Colonic mucosa (tissue), 4 donors: Measurements from ENCODE around the gene TTC7B. TPM values are rescaled to one million over a fixed set of nuclear protein-coding genes. Genes with fewer than 3 reads are reported as not detected.

ENCODE experiments used
- DNase-seq: peaks from one replicate; pipeline ENCODE4 v3.0.0-alpha.2; 2020
- H3K27ac ChIP-seq: fragments of 200-600 bp; one replicate; pipeline ENCODE4 v1.8.0; 2021
- H3K27me3 ChIP-seq: fragments of 200-600 bp; one replicate; pipeline ENCODE4 v1.8.0; 2021
- H3K36me3 ChIP-seq: fragments of 200-600 bp; one replicate; pipeline ENCODE4 v1.8.0; 2021
- H3K4me1 ChIP-seq: fragments of 200-600 bp; one replicate; pipeline ENCODE4 v1.8.0; 2021; ENCODE audit warnings: mild to moderate bottlenecking
- H3K4me3 ChIP-seq: fragments of 200-600 bp; one replicate; pipeline ENCODE4 v1.8.0; 2021
- H3K9ac ChIP-seq, 2 donors: one replicate each; pipeline ENCODE4 v1.7.0; 2013; ENCODE audit warnings: control low read depth in 2 of 2, low read depth in 2 of 2, low read length in 2 of 2
- H3K9me3 ChIP-seq: fragments of 200-600 bp; one replicate; pipeline ENCODE4 v1.8.0; 2021
- CTCF ChIP-seq: fragments of 200-600 bp; IDR thresholded peaks from one replicate; pipeline ENCODE4 v1.8.0; 2022; ENCODE audit warnings: antibody characterized with exemption, mild to moderate bottlenecking
- intact Hi-C: fragments of 100-400 bp; cut with DNase I; formaldehyde crosslinking; loops from one replicate; pipeline ENCODE4 v1.14.1; 2022
- total RNA-seq, 2 donors: library from RNA; stranded (reverse); fragmentation: NEBNext Ultra II Directional in 1 of 2; extraction: Animal tissue kit (Norgen Biotek cat#: 25700) in 1 of 2; gene quantifications; one replicate each; pipeline ENCODE4 v1.2.1, GENCODE V29; 2021
- donor health status: healthy.
- donor health status: DM: no; HTN: no; CAD: no.
- donor health status: DM: no; HTN: no; CAD: no.

Gene TTC7B
- total RNA-seq, 2 donors from 2014 or later = 3.3 to 11.8 TPM

GRCh38 chr14:90609376-90609775 is 206.9 kb downstream of the TTC7B start:
- Histone ChIP-seq H3K9ac (no peak overlapping the region), H3K9me3 (no peaks in the 10 kb centered on the region), H3K36me3 (no peaks in the 10 kb centered on the region), H3K4me1 (no peaks in the 10 kb centered on the region), H3K4me3 (no peak overlapping the region), H3K27me3 (no peaks in the 10 kb centered on the region), H3K27ac (no peak overlapping the region)
- TF ChIP-seq CTCF = no peak
- no peak for DNase-seq
- intact Hi-C loops = no loop called here

GRCh38 chr14:90608929-90609341 is 207.3 kb downstream of the TTC7B start:
- intact Hi-C loops = no loop called here
- DNase-seq = no peak
- Histone ChIP-seq H3K4me3 (no peak overlapping the region), H3K27me3 (no peaks in the 10 kb centered on the region), H3K27ac (no peak overlapping the region), H3K4me1 (no peaks in the 10 kb centered on the region), H3K9ac (no peak overlapping the region), H3K9me3 (no peaks in the 10 kb centered on the region), H3K36me3 (no peaks in the 10 kb centered on the region)
- TF ChIP-seq CTCF = no peak

GRCh38 chr14:90608281-90608680 is 207.9 kb downstream of the TTC7B start:
- H3K4me1 ChIP-seq = no peaks in the 10 kb centered on the region
- no peak overlapping the region for H3K27ac ChIP-seq

GRCh38 chr14:90607141-90607540 is 209.1 kb downstream of the TTC7B start:
- Histone ChIP-seq H3K4me1 (no peaks in the 10 kb centered on the region), H3K4me3 (no peak overlapping the region), H3K27ac (no peak overlapping the region), H3K9me3 (no peaks in the 10 kb centered on the region), H3K9ac (no peak overlapping the region), H3K36me3 (no peaks in the 10 kb centered on the region), H3K27me3 (no peaks in the 10 kb centered on the region)
- intact Hi-C loops = no loop called here
- TF ChIP-seq CTCF = no peak
- DNase-seq = no peak

More at GRCh38 chr14:90608281-90608680, 207.9 kb downstream of the TTC7B start:
- no peak overlapping the region for H3K4me3 ChIP-seq
- TF ChIP-seq CTCF = no peak
- no peaks in the 10 kb centered on the region for H3K27me3 ChIP-seq
- H3K9me3 ChIP-seq = no peaks in the 10 kb centered on the region
- no peak for DNase-seq
- H3K9ac ChIP-seq = no peak overlapping the region
- no peaks in the 10 kb centered on the region for H3K36me3 ChIP-seq
- intact Hi-C loops = no loop called here

- DNase-seq = no peak
- intact Hi-C loops = no loop called here
- H3K9ac ChIP-seq = no peak overlapping the region
These were observed 209.8 kb downstream of the TTC7B start for GRCh38 chr14:90606434-90606833.

More at GRCh38 chr14:90606434-90606833, 209.8 kb downstream of the TTC7B start:
- Histone ChIP-seq H3K4me1 (no peaks in the 10 kb centered on the region), H3K27ac (no peak overlapping the region), H3K9me3 (no peaks in the 10 kb centered on the region), H3K36me3 (no peaks in the 10 kb centered on the region), H3K4me3 (no peak overlapping the region), H3K27me3 (no peaks in the 10 kb centered on the region)
- TF ChIP-seq CTCF = no peak
